Stimulated activated CD8-positive, alpha-beta memory T cell treated with anti-CD3 and anti-CD28 coated beads, Interleukin-2, amount 100 ng/mL, for 48 hours (primary cell): ENCODE measurements around the gene NDOR1.
"Not testable (repeated sequence)": the region's sequence is repeated elsewhere in the genome, so short reads cannot be mapped to it uniquely, and the experiment has no call there.

Source experiments
- DNase-seq, 2 donors: peaks; one replicate each; pipeline ENCODE4 v3.0.0-alpha.2; 2020; ENCODE audit warnings: low read depth in 2 of 2

Gene NDOR1

DNA sequence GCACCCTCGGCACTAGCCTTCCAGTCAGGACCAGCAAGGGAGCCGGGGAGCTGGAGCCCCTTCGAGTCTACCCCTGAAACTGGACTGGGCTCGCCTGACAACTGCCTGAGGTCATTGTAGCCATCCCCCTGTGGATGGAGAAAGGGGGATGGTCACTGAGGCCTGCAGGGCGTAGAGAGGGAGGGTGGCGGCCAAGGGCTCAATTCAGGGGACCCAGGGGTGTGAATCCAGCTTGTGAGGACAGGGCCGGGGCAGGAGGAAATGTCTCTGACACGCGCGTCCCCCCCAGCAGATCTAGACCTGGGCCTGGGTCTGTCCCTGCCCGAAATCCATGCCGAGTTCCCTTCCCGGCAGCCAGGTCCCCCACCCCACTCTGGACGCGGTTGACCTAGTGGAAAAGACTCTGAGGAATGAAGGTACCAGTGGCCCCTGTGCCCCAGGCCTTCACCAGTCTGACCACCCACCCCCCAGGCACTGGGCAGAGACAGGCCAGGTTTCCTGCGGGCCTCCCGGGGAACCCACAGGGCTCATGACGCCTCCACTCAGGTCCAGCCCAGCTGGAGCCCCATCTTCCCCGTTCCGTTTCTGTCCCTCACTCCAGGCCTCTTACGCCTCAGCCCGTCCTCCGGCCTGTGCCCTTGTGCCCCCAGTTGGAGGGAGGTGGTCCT lies 26.0 kb downstream of the NDOR1 start:
- DNase-seq = no peak

GRCh38 chr9:137232101-137232500 lies 26.6 kb downstream of the NDOR1 start:
- DNase-seq = no peak

GRCh38 chr9:137232510-137232909 lies 27.0 kb downstream of the NDOR1 start:
- no peak for DNase-seq

DNA sequence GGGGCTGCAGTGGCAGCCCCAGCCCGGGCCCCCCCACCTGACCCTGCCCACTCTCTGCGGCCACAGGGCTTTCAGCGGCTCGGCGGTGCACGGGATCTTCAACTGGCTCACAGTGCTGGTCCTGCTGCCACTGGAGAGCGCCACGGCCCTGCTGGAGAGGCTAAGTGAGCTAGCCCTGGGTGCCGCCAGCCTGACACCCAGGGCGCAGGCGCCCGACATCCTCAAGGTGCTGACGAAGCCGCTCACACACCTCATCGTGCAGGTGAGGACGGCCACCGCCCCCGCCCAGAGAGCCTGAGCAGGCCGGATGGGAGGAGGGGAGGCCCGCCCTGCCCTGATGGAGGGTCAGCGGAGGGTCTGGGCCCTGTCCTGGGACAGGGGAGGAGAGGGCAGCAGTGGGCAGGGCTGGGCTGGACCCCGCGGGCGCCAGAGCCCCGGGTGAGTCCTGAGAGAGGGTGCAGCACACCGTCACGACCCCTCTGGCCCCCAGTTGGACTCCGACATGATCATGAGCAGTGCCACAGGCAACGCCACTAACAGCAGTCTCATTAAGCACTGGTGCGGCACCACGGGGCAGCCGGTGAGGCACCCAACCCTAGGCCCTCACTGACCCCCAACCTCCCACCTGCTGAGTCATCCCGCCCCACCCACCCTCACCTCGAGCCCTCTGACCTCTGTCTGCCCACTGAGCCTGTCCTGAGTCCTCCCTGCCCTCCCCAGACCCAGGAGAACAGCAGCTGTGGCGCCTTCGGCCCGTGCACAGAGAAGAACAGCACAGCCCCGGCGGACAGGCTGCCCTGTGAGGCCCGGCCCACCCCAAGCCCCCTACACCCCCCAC lies 27.9 kb downstream of the NDOR1 start:
- DNase-seq = no peak

DNA sequence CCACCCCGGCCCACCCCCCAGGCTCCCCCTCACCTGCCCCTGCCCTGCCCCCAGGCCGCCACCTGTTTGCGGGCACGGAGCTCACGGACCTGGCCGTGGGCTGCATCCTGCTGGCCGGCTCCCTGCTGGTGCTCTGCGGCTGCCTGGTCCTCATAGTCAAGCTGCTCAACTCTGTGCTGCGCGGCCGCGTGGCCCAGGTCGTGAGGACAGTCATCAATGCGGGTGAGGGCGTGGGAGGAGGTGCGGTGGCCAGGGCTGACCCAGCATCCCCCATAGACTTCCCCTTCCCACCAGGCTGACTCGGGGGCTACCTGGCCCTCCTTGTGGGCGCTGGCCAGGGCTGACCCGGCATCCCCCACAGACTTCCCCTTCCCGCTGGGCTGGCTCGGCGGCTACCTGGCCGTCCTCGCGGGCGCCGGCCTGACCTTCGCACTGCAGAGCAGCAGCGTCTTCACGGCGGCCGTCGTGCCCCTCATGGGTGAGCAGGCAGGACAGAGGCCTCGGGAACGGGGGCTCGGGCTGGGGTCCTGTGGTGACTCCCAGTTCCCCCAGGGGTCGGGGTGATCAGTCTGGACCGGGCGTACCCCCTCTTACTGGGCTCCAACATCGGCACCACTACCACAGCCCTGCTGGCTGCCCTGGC lies 28.7 kb downstream of the NDOR1 start:
- DNase-seq = no peak

- no peak for DNase-seq
Observed at GRCh38 chr9:137234758-137235423, 29.4 kb downstream of the NDOR1 start.

DNA sequence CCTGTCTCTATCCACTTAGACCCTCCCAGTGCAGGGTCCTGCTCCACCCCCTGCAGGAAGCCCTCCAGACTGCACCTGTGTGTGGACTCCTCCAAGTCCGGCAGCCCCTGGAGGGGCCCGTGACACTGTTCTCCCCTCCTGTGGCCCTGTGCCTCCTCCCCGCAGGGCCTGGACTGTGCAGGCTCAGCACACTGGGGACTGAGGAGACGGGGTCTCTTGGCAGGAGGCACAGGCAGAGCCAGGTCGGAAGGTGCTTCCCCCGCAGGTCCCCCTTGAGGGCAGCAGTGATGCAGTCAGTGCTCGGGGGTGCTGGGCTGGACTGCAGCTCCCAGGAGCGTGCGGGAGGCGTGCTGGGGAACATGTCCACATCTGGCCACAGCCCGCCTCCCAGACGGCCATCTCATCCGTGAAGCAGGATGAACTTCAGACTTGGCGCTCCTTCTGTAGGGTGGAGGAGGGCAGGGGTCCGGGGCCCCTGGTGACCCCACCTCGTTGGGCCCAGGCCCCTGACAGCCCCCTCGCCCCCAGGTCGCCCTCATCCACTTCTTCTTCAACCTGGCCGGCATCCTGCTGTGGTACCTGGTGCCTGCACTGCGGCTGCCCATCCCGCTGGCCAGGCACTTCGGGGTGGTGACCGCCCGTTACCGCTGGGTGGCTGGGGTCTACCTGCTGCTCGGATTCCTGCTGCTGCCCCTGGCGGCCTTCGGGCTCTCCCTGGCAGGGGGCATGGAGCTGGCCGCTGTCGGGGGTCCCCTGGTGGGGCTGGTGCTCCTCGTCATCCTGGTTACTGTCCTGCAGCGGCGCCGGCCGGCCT lies 30.1 kb downstream of the NDOR1 start:
- no peak for DNase-seq

GRCh38 chr9:137236238-137236935 lies 30.9 kb downstream of the NDOR1 start:
- peak; percentile 90 for DNase-seq

DNA sequence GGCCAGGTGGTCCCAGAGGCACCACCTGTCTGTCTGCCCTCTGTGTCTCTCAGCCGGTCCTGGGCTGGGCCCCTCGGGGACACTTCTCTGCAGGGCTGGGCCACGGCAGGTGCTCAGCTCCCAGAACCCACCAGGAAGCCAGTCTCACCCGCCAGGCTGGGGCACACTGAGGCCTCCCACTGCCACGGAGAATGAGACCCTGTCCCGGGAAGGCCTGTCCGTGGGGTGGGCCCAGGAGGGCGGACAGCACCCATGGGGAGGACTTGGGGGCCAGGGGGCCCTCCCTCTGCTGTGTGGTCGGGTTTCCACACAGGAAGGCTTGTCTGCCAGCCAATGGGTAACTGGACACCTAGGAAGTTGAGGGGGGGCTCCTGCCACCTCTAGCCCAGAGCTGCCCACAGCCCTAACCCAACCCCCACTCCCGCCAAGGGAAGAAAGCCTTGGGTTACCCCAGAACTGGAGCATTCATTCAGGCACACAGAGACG lies 31.5 kb downstream of the NDOR1 start:
- DNase-seq = no peak

- DNase-seq = no peak
Observed at GRCh38 chr9:137237759-137238726, 32.5 kb downstream of the NDOR1 start.

- DNase-seq = not testable (repeated sequence)
Observed at GRCh38 chr9:137239541-137240200, 34.2 kb downstream of the NDOR1 start.

- peak; percentile 55 to 60 for DNase-seq
Observed at GRCh38 chr9:137240318-137240840, 34.9 kb downstream of the NDOR1 start.

- peak; percentile 92 to 95 for DNase-seq
Observed at GRCh38 chr9:137240841-137241489, 35.5 kb downstream of the NDOR1 start, which contains the start of gene TUBB4B. TSS of gene TUBB4B (plus strand) at chr9:137241287. CDS start at chr9:137241361, 74 bp downstream.

- DNase-seq = peak; percentile 51 to 68
Observed at GRCh38 chr9:137241490-137242268, 36.2 kb downstream of the NDOR1 start.

DNA sequence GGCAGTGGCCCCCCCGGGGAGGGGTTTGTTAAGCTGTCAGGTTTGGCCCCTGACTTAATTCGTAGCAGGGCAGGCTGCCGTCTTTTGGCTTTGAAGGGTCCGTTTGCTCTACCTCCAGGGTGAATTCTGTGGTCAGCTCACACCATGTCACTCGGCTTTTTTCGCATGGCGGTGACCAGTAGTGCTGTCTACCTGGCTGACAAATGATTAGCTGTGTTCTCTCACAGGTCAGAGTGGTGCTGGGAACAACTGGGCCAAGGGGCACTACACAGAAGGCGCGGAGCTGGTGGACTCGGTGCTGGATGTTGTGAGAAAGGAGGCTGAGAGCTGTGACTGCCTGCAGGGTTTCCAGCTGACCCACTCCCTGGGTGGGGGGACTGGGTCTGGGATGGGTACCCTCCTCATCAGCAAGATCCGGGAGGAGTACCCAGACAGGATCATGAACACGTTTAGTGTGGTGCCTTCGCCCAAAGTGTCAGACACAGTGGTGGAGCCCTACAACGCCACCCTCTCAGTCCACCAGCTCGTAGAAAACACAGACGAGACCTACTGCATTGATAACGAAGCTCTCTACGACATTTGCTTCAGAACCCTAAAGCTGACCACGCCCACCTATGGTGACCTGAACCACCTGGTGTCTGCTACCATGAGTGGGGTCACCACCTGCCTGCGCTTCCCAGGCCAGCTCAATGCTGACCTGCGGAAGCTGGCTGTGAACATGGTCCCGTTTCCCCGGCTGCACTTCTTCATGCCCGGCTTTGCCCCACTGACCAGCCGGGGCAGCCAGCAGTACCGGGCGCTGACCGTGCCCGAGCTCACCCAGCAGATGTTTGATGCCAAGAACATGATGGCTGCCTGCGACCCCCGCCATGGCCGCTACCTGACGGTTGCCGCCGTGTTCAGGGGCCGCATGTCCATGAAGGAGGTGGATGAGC lies 37.0 kb downstream of the NDOR1 start:
- DNase-seq = no peak

DNA sequence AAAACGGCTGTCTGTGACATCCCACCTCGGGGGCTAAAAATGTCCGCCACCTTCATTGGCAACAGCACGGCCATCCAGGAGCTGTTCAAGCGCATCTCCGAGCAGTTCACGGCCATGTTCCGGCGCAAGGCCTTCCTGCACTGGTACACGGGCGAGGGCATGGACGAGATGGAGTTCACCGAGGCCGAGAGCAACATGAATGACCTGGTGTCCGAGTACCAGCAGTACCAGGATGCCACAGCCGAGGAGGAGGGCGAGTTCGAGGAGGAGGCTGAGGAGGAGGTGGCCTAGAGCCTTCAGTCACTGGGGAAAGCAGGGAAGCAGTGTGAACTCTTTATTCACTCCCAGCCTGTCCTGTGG lies 37.7 kb downstream of the NDOR1 start:
- DNase-seq = not testable (repeated sequence)
